Stimulated activated CD4-positive, alpha-beta T cell treated with anti-CD3 and anti-CD28 coated beads, TNF-alpha, amount 100 ng/mL, for 4 hours (primary cell): Measurements from ENCODE around the gene PPFIA4.

Source experiments
- DNase-seq, 3 experiments: peaks; one replicate each; pipeline ENCODE4 v3.0.0-alpha.2; 2020; ENCODE audit warnings: low read depth in 3 of 3

The PPFIA4 gene

GRCh38 chr1:203057911-203058675, 31.8 kb downstream of the PPFIA4 start:
- DNase-seq: no peak

DNA sequence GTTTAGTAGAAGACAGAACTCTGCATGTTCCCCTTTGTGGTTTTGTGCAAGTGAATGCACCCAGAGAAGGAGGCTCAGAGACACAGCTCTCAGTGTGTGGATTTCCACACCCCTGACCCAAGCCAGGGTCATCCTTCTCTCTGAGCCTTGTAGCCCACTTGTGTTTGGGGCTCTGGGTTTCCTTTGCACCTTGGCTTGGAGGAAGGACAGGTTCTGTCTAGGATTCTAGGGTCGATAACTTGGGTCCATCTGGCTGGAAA, 32.3 kb downstream of the PPFIA4 start:
- no peak for DNase-seq

DNA sequence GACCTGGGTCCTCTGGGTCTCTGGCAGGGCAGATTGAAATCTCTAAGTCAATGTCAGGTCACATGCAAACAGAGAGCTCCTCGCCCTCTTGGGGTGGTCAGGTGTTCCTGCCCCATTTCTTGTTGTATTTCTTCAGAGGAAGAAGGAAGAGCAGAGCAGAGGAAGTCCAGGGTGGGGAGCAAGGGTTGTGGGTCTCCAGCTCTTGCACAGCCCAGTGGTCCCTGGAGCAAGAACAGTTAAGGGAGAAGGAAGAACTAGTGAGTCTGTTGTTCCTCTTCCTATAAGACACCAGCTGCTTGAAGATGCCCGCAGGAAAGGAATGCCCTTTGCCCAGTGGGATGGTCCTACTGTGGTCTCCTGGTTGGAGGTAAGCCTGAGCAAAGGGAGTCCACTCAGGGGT, 33.2 kb downstream of the PPFIA4 start:
- no peak for DNase-seq

GRCh38 chr1:203060115-203060514, 33.8 kb downstream of the PPFIA4 start:
- no peak for DNase-seq

DNA sequence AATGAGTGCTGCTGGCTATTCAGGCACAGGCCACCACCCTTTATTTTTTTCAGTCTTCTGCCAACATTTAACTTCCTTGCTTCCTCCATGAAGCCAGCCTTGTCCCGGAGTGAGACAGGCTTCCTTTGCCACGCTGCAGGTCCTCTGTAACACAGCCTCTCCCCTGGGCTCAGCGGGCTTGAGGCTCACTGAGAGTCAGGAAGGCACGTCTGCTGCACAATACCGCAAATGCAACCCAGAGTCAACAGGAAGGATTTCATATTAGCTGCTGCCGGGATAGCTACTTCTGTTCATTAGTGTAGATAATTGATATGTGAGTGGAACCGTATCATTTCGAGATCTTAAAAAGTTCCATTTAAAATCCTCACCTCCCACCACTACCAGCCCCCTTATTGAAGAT, 37.0 kb downstream of the PPFIA4 start:
- no peak for DNase-seq

DNA sequence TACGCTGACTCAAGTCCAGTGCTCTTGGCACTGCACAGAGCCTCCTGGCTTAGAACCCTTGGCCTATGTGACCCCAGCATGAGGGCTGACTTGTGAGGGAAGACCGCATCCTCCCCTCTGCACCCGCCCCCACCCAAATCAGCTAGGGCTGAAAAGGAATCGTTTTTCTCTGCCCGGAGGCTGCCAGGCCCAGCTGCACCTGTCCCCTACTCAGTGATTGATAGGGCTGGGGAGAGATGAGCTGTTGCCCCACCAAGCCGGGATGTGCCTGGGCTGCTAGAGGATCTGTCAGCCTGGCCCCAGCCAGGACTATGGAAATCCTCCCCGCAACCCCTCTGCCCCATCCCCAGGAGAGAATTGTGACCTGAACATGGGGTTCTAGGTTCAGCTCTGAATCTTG, 38.9 kb downstream of the PPFIA4 start:
- no peak for DNase-seq

DNA sequence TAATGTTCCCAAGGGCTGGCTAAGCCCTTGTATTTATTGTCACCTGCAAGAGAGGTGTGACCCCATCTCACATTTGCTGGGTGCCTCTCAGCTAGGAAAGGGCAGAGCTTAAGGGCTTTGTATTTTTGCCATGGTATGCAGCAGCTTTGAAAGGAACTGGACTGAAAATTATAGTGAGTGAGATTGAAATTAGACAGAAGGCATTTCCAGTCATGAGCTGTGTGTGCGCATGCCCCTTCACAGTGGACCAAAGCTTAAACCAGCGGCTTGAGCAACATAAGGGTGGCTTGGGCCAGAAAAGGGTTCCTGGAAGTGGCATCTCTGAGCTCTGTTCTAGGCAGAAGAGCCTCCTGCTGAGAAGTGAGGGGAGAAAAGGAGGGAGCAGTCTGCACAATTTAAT, 39.7 kb downstream of the PPFIA4 start:
- no peak for DNase-seq

GRCh38 chr1:203066965-203067364, 40.7 kb downstream of the PPFIA4 start:
- DNase-seq: no peak

DNA sequence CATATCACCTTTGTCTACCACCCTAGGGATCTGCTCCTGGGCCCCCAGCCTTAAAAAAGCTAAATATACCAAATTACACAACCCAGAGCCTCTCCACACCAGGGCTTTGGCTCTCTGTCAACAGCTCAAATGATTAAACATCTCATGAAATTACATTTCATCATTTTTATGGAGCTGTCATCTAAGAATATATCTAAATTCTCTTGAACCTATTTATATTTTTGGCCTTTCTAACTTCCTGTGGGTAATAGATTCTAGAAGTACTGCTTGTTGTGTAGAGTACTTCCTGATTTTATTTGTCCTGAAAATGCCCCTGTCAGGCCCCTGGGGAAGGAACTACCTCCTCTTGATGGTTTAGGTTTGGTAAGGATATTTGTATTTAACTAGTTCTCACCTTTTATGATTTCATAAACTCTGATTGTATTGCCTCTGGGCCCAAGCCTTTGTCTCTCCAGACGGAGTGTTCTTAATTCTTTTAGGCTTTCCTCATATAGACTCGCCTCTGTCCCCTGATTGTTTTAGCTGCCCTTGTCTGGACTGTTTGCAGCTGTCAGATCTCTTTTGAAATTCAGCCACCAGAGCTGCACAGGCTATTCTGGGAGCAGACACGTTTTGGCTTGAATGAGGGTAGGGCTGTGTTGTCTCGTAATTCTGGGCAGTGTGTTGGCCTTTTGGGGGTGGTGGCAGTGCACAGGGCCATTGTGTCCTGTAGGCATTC, 42.9 kb downstream of the PPFIA4 start:
- no peak for DNase-seq

DNA sequence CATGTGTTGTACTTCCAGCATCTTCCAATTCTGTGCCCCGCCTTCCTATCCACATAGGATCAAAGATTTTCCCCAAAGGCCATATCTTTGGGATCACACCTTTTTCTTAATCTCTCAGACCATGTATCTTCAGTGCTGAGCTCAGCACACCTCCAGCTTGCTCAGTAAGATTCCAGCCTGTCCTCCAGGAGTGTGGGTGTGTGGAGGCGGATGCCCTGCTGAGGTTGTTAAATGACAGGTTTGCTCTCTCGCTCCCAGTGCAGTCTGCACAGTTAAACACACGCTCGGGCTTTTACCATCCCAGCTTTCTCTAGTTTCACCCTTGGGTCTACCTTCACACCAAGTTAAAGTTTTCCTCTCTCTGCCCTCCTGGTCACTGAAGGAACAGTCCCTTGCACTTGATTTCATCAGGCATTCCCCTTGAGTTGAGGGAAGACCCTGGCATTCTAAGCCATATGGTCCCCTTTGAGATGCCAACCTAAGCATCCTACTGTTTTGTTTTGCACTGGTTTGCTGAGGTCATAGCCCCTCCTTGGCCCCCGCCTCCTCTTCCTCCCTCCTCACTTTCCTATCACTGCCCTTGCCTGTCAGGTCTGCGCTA, 45.8 kb downstream of the PPFIA4 start:
- no peak for DNase-seq

DNA sequence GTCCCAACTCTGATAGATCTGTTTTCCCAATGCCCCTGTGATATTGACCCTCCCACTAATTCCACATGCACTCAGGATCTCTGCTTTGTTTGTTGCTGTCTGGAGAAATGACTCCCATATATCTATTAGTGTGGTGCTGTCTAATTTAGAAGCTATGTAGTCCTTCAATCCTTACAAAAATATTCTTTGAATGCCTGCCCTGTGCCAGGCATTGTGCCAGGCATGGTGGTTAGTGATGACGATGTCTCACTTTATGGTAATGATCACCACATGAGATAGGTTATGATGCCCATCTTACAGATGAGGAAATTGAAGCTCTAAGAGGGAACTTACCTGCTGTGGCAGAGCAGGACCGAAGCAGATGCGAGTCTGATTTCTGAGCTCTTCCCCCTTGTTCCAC, 46.6 kb downstream of the PPFIA4 start:
- DNase-seq: no peak

DNA sequence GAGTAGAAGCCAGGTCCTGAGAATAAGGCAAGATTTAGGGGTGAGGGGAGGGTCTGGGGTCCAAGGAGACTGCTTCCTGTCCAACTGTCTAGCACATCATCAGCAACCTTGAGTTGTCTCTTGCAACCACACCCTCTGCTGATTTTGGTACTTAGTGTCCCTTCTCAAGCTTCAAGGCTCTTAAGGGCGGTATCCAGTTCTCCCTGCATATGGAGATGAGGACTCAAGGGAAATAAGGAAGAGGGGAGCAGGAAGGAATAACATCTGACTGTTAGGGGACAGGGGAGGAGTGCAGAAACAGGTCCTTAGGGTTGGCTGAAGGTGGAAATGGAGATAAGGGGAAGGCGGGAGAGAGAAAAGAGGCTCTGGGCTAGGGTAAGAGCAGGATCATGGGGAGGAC, 47.2 kb downstream of the PPFIA4 start:
- DNase-seq: no peak

- DNase-seq: no peak
Observed at GRCh38 chr1:203074610-203075009, 48.3 kb downstream of the PPFIA4 start.

DNA sequence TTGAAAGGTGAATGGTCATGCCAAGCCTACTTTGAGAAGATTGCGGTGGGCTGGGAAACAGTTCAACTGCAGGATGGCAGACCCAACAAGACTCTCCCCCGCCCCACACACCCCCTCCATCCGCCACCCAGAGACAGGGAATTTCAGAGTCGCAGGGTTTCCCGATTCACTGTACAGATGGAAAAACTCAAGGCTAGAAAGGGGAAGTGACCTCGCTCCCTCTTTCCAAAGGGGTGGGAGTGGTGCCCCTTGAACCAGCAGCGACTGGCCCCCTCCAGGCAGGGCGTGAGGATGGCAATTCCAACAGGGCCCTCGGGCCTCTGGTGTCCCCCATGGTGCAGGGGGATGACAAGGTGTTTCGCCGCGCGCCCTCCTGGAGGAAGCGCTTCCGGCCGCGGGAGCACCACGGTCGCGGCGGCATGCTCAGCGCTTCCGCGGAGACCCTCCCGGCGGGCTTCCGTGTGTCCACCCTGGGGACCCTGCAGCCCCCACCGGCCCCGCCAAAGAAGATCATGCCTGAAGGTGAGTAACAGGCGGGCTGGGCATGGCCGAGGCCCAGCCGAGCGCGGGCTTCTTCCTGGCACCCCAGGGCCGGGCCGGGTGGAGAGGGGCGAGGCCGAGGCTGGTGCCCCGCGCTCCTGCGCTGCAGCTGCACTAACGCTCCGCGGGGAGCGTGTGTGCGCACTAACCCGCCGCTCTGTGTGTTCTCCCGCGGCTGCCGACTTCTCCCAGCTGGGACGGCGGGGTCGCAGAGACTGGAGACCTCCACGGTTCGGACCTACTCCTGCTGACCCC, 49.1 kb downstream of the PPFIA4 start:
- DNase-seq: no peak

- DNase-seq: no peak
Observed at GRCh38 chr1:203076031-203076511, 49.8 kb downstream of the PPFIA4 start.

DNA sequence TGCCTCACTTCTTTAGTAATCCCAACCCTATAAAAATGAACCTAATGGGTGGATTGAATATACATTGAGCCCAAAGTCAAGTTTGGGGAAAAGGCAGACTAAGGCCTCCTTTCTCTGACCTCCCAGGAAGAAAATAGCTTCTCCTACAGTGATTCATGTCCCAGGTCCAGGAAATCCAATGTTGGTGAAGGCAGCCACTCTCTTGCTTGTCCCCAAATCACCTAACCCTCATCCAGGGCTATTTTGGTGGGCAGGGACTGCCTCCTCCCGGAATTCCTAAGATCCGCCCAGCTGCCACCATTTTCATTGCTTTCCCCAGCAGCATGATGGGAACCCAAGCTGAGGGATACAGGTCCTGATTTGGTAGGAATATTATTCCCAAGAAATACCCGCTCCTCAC, 51.1 kb downstream of the PPFIA4 start:
- no peak for DNase-seq

DNA sequence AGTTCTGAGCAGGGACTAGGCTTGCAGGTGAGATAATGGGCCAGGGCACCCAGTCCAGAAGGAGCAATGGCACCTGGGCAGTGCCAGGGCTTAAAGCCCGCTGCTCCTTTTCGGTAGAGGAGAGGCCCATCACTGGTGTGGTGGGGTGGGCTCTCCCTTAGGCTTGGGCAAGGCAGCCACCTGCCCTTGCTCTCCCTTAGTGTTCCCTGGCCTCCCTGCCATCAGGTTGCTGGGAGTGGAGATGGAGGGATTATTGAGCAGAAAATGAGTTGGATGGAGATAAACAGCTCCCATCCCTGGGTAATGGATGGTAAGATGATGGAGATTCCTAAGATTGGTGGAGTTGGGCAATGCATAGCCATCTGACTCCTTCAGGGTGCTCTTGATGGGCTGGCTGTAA, 51.7 kb downstream of the PPFIA4 start:
- no peak for DNase-seq

DNA sequence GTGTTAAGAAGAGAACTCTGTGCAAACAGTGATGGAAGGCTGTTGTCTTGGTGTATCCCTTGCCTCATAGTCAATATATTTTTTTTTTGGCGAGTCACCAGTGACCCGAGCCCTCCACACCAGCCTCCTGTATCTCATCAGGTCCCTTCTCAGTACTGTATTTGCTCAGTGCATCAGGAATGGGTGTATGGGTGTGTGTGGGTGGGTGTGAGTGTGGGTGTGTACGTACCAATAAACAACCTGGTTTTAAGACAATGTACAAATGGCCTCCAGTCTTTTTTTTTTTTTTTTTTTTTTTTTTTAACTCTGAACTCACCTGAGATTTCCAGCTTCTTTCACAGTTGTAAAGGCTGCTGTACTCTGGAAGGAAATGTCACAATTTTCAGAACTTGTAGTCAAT, 52.2 kb downstream of the PPFIA4 start:
- no peak for DNase-seq

- no peak for DNase-seq
Observed at GRCh38 chr1:203080456-203080855, 54.2 kb downstream of the PPFIA4 start.

- no peak for DNase-seq
Observed at GRCh38 chr1:203081465-203082230, 55.4 kb downstream of the PPFIA4 start.

DNA sequence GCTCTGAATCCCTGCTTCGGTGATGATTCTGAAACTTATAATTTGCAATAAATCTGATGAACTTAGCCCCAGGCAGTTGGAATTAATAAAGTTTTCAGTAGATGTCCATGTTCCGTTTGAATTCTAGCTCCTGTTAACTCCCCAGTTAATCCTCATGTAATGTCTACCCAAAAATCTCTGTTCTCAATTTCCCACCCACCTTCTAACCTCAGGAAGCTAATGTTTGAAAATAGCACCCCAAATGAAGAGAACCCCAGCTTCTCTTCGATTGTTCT, 55.9 kb downstream of the PPFIA4 start:
- DNase-seq: no peak
